Upper lobe of left lung (tissue), 4 donors: Measurements from ENCODE around the gene SPEF2.

ENCODE experiments used
- CTCF ChIP-seq, 6 experiments: fragments of 450-650 bp in 4 of 6; fragments of 200-600 bp in 2 of 6; sonication (generic) in 2 of 6; IDR thresholded peaks; one replicate each; pipeline ENCODE4 v1.5.1; 2016 to 2019; ENCODE audit warnings: antibody characterized with exemption in 6 of 6
- EP300 ChIP-seq, 4 donors: sonication (generic); formaldehyde crosslinking; IDR thresholded peaks; one replicate each; pipeline ENCODE4 v1.5.1; 2017; ENCODE audit warnings: antibody characterized with exemption in 4 of 4, control low read depth in 2 of 4
- POLR2A ChIP-seq, 4 donors: fragments of 450-650 bp; IDR thresholded peaks; one replicate each; pipeline ENCODE4 v1.5.1; 2016 to 2017; ENCODE audit warnings: antibody characterized with exemption in 4 of 4, mild to moderate bottlenecking in 2 of 4
- POLR2AphosphoS5 ChIP-seq, 2 donors: sonication (generic); formaldehyde crosslinking; IDR thresholded peaks; one replicate each; pipeline ENCODE4 v1.5.1; 2017; ENCODE audit warnings: antibody characterized with exemption in 2 of 2

- TF ChIP-seq CTCF (IDR thresholded peaks at IDR 0.05) (no peak), POLR2A (IDR thresholded peaks at IDR 0.05) (no peak), EP300 (IDR thresholded peaks at IDR 0.05) (no peak), POLR2AphosphoS5 (IDR thresholded peaks at IDR 0.05) (no peak)
Measured at GRCh38 chr5:35849860-35850259, 232.2 kb downstream of the SPEF2 start.
